NCI-H128 (cell line): ENCODE results near the gene C16orf54.
"Not testable (repeated sequence)": the region's sequence is repeated elsewhere in the genome, so short reads cannot be mapped to it uniquely, and the experiment has no call there.

Experiments used
- DNase-seq: peaks from one replicate; lab custom pipeline; 2025; ENCODE audit not compliant: unreplicated experiment; lab: John Stamatoyannopoulos, UW

Gene C16orf54

DNA sequence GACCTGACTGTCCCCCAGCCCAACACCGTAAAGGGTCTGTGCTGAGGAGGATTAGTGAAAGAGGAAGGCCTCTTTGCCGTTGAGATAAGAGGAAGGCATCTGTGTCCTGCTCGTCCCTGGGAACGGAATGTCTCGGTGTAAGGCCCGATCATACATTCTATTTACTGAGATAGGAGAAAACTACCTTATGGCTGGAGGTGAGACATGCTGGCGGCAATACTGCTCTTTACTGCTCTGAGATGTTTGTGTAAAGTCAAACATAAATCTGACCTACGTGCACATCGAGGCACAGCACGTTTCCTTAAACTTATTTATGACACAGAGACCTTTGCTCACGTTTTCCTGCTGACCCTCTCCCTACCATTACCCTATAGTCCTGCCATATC lies 5.2 kb downstream of the C16orf54 start:
- DNase-seq, result not testable (repeated sequence)

- DNase-seq, result not testable (repeated sequence)
Observed at GRCh38 chr16:29739927-29740629, 5.7 kb downstream of the C16orf54 start.

DNA sequence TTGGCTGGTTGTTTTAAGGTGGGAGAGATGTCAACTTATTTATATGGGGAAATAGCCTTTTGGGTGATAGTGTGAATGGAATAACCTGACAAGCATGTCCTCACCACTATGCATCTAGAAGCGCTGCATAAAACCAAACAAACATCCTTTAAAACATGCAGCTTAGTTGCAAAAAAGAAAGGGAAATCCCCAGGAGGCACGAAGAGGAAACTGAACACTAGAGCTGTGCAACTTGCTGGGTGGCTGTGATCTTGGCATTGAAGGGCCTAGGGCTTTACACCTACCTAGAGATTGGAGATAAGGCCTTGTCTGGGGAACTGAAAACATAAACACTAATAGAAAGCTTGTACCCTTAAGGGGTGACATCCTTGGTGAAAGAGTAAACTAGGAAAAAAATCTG lies 7.3 kb downstream of the C16orf54 start:
- DNase-seq, result no peak

DNA sequence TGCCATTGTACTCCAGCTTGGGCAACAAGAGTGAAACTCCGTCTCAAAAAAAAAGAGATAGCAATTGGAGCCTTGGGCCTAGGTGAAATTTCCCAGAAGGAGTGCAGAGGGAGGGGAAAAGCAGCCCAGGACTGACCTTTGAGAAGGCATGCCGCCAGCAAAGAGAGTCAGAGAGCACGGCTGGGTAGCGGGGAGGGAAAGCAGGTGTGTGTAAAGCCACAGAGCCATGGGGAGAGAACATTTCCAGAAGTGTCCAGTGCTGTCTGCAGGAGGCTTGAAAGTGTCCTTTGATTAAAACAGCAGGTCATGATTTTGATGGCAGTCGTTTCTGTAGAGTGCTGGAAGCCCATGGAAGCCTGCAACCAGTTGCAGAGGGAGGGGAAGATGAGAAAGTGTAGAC lies 8.1 kb downstream of the C16orf54 start:
- no peak for DNase-seq

- no peak for DNase-seq
Observed at GRCh38 chr16:29736764-29737163, 9.0 kb downstream of the C16orf54 start.

DNA sequence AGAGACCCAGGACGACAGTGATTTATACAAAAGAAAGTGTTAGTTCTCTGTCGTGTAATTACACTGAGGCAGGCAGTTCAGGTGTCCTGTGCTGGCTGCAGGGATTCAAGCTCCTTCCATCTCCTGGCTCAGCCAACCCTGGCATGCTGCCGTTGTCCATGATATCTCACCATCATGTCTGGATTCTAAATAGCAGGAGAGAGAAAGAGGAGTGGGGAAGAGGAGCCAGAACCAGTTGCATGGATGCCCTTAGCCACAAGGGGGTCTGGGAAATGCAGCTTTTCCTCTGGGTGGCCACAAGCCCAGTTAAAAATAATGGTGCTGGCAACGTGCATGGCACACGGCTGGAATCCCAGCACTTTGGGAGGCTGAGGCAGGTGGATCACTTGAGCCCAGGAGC lies 9.7 kb downstream of the C16orf54 start:
- no peak for DNase-seq

DNA sequence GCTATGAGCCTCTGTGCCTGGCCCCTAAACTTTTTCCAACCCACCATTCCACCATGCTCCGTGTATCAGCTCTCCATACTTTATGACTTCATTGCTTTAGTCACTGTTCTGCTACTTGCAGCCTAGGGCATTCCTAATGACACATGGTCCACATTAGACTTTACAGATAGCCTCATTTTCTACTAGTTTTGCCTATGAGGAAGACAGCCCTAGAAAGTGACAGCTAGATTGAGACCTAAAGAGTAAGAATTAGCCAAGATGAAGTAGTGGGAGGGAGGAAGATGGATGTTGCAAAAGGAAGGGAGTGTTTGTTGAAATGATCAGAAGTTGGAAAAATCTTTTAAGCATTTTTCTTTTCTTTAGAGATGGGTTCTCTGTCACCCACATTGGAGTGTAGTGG lies 11.0 kb downstream of the C16orf54 start:
- no peak for DNase-seq

GRCh38 chr16:29731768-29732601 lies 13.8 kb downstream of the C16orf54 start:
- DNase-seq, result not testable (repeated sequence)

DNA sequence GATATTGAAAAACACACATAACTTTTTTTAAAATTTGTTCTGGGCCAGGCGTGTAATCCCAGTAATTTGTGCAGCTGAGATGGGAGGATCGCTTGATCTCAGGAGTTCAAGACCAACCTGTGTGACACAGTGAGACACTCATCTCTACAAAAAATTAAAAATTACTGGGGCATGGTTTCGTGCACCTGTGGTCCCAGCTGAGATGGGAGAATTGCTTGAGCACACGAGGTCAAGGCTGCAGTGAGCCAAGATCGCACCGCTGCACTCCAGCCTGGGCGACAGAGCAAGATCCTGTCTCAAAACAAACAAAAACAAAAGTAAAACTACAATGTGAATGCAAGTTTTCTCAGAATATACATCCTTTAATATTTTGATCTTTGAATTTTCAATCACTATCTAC lies 15.1 kb downstream of the C16orf54 start:
- no peak for DNase-seq

DNA sequence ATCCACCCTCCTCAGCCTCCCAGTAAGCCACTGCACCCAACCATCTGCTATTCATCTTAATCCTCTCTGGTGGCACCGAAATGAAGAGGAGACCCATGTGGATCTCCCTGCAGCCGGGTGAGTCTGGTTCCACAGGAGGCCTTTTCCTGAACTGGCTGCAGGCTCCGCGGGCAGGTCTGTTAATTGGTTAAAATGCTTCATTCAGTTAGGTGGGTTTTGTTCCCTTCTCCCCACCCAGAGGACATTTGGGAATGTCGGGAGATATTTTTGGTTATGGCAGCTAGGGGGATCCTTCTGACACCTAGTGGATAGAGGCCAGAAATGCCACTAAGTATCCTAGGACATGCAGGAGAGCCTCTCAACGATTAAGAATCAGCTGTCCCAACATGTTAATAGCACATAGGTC lies 16.7 kb downstream of the C16orf54 start:
- DNase-seq, result no peak

- DNase-seq, result no peak
Observed at GRCh38 chr16:29727452-29727851, 18.3 kb downstream of the C16orf54 start.

- no peak for DNase-seq
Observed at GRCh38 chr16:29726845-29727377, 18.9 kb downstream of the C16orf54 start.

- DNase-seq, result not testable (repeated sequence)
Observed at GRCh38 chr16:29721167-29721879, 24.5 kb downstream of the C16orf54 start.

GRCh38 chr16:29720703-29721102 lies 25.1 kb downstream of the C16orf54 start:
- no peak for DNase-seq

DNA sequence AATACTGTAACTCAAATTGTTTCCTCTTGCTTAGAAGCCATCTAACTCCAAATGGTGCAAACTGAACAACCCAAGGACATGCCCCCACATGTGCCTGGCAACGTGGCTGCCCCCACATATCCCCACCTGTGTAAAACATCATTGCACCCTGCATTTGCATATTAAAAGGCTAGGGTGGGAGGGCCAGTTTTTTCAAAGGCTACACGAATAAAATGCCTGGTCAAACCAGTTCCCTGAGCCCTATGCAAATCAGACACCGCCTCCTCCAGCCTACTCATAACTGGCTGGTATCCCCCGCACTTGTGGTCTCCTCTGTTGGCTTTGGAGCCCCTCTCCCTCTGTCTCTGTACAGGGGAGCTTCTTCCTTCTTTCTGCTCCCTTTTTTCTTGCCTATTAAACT lies 26.7 kb downstream of the C16orf54 start:
- DNase-seq, result no peak

GRCh38 chr16:29717113-29717512 lies 28.7 kb downstream of the C16orf54 start:
- DNase-seq, result no peak

GRCh38 chr16:29714972-29715371 lies 30.8 kb downstream of the C16orf54 start:
- no peak for DNase-seq

DNA sequence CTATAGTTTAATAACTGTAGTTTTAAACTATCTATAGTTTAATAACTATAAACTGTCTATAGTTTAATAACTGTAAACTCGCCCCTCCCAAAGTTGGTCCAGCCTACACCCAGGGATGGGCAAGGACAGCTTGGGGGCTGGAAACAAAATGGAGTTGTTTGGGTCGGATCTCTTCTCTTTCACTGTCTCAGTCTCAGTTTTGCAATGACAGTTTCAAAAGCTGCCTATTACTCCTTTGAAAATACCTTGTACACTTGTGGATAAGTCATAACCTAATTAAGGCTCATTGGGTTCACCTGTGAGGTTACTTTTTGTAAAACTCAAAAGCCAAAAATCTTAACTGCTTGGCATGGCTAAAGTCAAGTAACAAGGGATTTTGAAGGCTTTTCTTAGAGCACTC lies 31.4 kb downstream of the C16orf54 start:
- DNase-seq, result no peak

DNA sequence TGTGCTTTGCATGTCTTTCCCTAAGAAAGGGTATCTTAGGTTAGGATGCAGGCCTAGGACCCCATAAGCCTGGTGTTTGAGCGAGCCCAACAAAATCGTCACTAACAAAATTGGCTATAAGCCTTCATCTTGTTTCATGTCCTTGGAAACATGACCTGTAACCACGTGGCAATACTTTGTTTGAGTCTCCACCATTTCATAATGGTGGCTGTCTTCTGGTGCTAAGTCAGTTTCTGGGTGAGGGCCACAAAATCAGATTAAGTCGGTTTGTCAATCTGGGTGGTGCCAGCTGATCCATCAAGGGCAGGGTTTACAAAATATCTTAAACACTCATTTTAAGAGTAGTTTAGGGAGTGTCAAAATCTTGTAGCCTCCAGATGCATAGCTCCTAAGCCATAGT lies 33.0 kb downstream of the C16orf54 start:
- no peak for DNase-seq

GRCh38 chr16:29710227-29711219 lies 35.3 kb downstream of the C16orf54 start:
- no peak for DNase-seq
